ENCODE measurements around the gene RRP1B. TPM values are rescaled to one million over a fixed set of nuclear protein-coding genes. Genes with fewer than 3 reads are reported as not detected.

The RRP1B gene
- total and polyA plus RNA-seq, 2 of the 13 experiments (the other 11 are each of a cell fraction or from before 2014, with no cell fraction given) = 16.3 to 46.2 TPM

- TF ChIP-seq SNAPC2 (CRISPR knock-in tag; IDR thresholded peaks at IDR 0.05) (no peak), FOXM1 (CRISPR knock-in tag; IDR thresholded peaks at IDR 0.05) (no peak), ADNP (CRISPR knock-in tag; IDR thresholded peaks at IDR 0.05) (no peak), ZZZ3 (CRISPR knock-in tag; IDR thresholded peaks at IDR 0.05; ENCODE audit: borderline replicate concordance) (peak; percentile 21; the same call in 1 of the 2 replicates), ZNF136 (CRISPR knock-in tag; IDR thresholded peaks at IDR 0.05; ENCODE audit: low read depth) (no peak), MTA1 (CRISPR knock-in tag; IDR thresholded peaks at IDR 0.05; ENCODE audit: borderline replicate concordance) (peak; percentile 72; the same call in 1 of the 2 replicates), AGO1 (IDR thresholded peaks at IDR 0.05; ENCODE audit: low read depth, low read length, poor library complexity, severe bottlenecking) (peak; percentile 38), ZNF101 (CRISPR knock-in tag; IDR thresholded peaks at IDR 0.05; ENCODE audit: borderline replicate concordance, low read depth) (no peak), ONECUT2 (CRISPR knock-in tag; IDR thresholded peaks at IDR 0.05) (no peak), MTA3 (CRISPR knock-in tag; IDR thresholded peaks at IDR 0.05) (no peak), SP5 (CRISPR knock-in tag; IDR thresholded peaks at IDR 0.05; ENCODE audit: borderline replicate concordance, low read depth) (no peak), ZNF382 (CRISPR knock-in tag; IDR thresholded peaks at IDR 0.05; ENCODE audit: borderline replicate concordance) (no peak), MLXIP (CRISPR knock-in tag; IDR thresholded peaks at IDR 0.05; ENCODE audit: borderline replicate concordance) (peak; percentile 9; the same call in 1 of the 2 replicates), ZSCAN29 (CRISPR knock-in tag; conservative IDR thresholded peaks at IDR 0.05) (no peak), SNAI1 (CRISPR knock-in tag; IDR thresholded peaks at IDR 0.05; ENCODE audit: borderline replicate concordance) (peak; percentile 55; the same call in 1 of the 2 replicates), TRIM24 (CRISPR knock-in tag; IDR thresholded peaks at IDR 0.05) (no peak), ZNF512B (CRISPR knock-in tag; IDR thresholded peaks at IDR 0.05; ENCODE audit: borderline replicate concordance) (no peak), ZNF430 (CRISPR knock-in tag; IDR thresholded peaks at IDR 0.05) (peak; percentile 34; the same call in 1 of the 2 replicates), ZNF772 (CRISPR knock-in tag; IDR thresholded peaks at IDR 0.05) (peak; percentile 63; the same call in 1 of the 2 replicates)
- TF ChIP-seq, protein P1, sequence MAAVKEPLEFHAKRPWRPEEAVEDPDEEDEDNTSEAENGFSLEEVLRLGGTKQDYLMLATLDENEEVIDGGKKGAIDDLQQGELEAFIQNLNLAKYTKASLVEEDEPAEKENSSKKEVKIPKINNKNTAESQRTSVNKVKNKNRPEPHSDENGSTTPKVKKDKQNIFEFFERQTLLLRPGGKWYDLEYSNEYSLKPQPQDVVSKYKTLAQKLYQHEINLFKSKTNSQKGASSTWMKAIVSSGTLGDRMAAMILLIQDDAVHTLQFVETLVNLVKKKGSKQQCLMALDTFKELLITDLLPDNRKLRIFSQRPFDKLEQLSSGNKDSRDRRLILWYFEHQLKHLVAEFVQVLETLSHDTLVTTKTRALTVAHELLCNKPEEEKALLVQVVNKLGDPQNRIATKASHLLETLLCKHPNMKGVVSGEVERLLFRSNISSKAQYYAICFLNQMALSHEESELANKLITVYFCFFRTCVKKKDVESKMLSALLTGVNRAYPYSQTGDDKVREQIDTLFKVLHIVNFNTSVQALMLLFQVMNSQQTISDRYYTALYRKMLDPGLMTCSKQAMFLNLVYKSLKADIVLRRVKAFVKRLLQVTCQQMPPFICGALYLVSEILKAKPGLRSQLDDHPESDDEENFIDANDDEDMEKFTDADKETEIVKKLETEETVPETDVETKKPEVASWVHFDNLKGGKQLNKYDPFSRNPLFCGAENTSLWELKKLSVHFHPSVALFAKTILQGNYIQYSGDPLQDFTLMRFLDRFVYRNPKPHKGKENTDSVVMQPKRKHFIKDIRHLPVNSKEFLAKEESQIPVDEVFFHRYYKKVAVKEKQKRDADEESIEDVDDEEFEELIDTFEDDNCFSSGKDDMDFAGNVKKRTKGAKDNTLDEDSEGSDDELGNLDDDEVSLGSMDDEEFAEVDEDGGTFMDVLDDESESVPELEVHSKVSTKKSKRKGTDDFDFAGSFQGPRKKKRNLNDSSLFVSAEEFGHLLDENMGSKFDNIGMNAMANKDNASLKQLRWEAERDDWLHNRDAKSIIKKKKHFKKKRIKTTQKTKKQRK (IDR thresholded peaks at IDR 0.05; ENCODE audit: low read length) = no peak
Measured at GRCh38 chr21:43719748-43720538, 60.6 kb downstream of the RRP1B start (continued).
